Smooth muscle cell (in vitro differentiated cells): ENCODE measurements around the gene RRP1B. TPM values are rescaled to one million over a fixed set of nuclear protein-coding genes. Genes with fewer than 3 reads are reported as not detected.

Experiments used
- DNase-seq: peaks from one replicate; lab custom pipeline; 2025; ENCODE audit not compliant: unreplicated experiment; lab: John Stamatoyannopoulos, UW
- H2AFZ ChIP-seq: fragments of 200-600 bp; sonication (generic); 2 replicates; pipeline ENCODE4 v1.6.0; 2016; ENCODE audit warnings: antibody characterized with exemption, low read depth, mild to moderate bottlenecking
- H3F3A ChIP-seq: fragments of 200-600 bp; sonication (generic); 2 replicates; pipeline ENCODE4 v1.6.0; 2017; ENCODE audit warnings: antibody characterized with exemption, low read depth
- H3K27ac ChIP-seq: fragments of 200-600 bp; sonication (generic); 2 replicates; pipeline ENCODE4 v1.5.1; 2016; ENCODE audit warnings: low read depth, mild to moderate bottlenecking
- H3K27me3 ChIP-seq: fragments of 200-600 bp; sonication (generic); 2 replicates; pipeline ENCODE4 v1.6.1; 2016; ENCODE audit warnings: low read depth, mild to moderate bottlenecking
- H3K36me3 ChIP-seq: fragments of 200-600 bp; sonication (generic); 2 replicates; pipeline ENCODE4 v1.5.1; 2016; ENCODE audit warnings: low read depth
- H3K4me1 ChIP-seq: fragments of 200-600 bp; sonication (generic); 2 replicates; pipeline ENCODE4 v1.5.1; 2016; ENCODE audit warnings: low read depth
- H3K4me2 ChIP-seq: fragments of 200-600 bp; sonication (generic); 2 replicates; pipeline ENCODE4 v1.6.0; 2016; ENCODE audit warnings: mild to moderate bottlenecking
- H3K4me3 ChIP-seq: fragments of 200-600 bp; sonication (generic); 2 replicates; pipeline ENCODE4 v1.5.1; 2016; ENCODE audit warnings: mild to moderate bottlenecking
- H3K79me2 ChIP-seq: fragments of 200-600 bp; sonication (generic); 2 replicates; pipeline ENCODE4 v1.6.0; 2016; ENCODE audit warnings: low read depth, mild to moderate bottlenecking
- H3K9ac ChIP-seq: fragments of 200-600 bp; sonication (generic); 2 replicates; pipeline ENCODE4 v1.6.0; 2016; ENCODE audit warnings: low read depth
- H3K9me3 ChIP-seq: fragments of 200-600 bp; sonication (generic); replicated peaks from 2 replicates; pipeline ENCODE4 v1.5.1; 2016; ENCODE audit warnings: low read depth
- H4K20me1 ChIP-seq: fragments of 200-600 bp; sonication (generic); 2 replicates; pipeline ENCODE4 v1.6.0; 2016; ENCODE audit warnings: low read depth
- WGBS: methylation state at CpG from one replicate; pipeline ENCODE4 v1.1.7; 2016; ENCODE audit warnings: low lambda C conversion rate; 5-methylcytosine and 5-hydroxymethylcytosine counted together
- polyA plus RNA-seq: library from polyadenylated mRNA; unstranded; fragments of >200 nt; fragmentation: Nextera tagmentation; extraction: Ambion mirVana; gene quantifications from 2 replicates; pipeline ENCODE4 v1.2.1, GENCODE V29; 2016
- total RNA-seq: library from RNA; depleted of rRNA; stranded (reverse); fragments of >200 nt; gene quantifications from 2 replicates; pipeline ENCODE4 v1.2.3, GENCODE V29; 2014
- TF ChIP-seq, protein P1 (sequence below): fragments of 200-600 bp; sonication (generic); IDR thresholded peaks from 2 replicates; pipeline ENCODE4 v1.5.1; 2017; ENCODE audit warnings: borderline replicate concordance, mild to moderate bottlenecking, antibody characterized with exemption; ENCODE audit not compliant: insufficient read depth, poor library complexity, severe bottlenecking

The RRP1B gene
- total and polyA plus RNA-seq, 2 experiments from 2014 or later, result 10.6 to 19.3 TPM

DNA sequence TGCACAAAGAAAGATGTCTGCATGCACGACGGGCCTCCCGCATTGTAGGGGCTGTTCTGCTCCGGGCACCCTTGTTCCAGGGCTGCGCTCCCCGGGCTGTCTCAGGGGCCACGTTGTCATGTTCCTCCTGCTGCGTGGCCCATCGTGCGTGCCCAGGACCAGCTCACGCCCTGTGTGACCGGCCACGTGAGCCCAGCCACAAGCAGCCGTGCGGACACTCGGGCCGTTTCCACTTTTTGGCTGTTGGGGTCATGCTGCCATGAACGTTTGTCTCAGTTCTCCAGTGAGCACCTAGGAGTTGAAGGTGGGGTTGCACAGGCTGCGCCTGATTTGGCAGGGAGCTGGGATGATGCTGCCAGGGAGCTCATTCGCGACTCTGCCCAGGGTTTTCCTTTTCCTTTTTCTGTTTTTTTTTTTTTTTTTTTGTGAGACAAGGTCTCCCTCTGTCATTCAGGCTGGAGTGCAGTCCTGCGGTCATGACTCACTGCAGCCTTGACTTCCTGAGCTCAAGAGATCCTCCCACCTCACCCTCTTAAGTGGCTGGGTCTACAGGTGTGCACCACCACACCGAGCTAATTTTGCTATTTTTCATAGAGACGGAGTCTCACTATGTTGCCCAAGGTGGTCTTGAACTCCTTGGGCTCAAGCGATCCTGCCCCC lies 77.0 kb downstream of the RRP1B start:
- H4K20me1 ChIP-seq, result peaks cover 94% of the 10 kb centered on the region
- peaks cover 41% of the 10 kb centered on the region for H3K79me2 ChIP-seq
- 96% methylated on average over 25 of the region's 25 CpGs for WGBS
- H3K9ac ChIP-seq, result no peak overlapping the region
- no peak for DNase-seq
- no peak overlapping the region for H3K27ac ChIP-seq
- H3K4me2 ChIP-seq, result no peak overlapping the region
- H3F3A ChIP-seq, result no peaks in the 10 kb centered on the region
- no peaks in the 10 kb centered on the region for H3K9me3 ChIP-seq
- no peak overlapping the region for H3K4me3 ChIP-seq
- no peak overlapping the region for H2AFZ ChIP-seq
- H3K27me3 ChIP-seq, result no peaks in the 10 kb centered on the region
- TF ChIP-seq, protein P1, sequence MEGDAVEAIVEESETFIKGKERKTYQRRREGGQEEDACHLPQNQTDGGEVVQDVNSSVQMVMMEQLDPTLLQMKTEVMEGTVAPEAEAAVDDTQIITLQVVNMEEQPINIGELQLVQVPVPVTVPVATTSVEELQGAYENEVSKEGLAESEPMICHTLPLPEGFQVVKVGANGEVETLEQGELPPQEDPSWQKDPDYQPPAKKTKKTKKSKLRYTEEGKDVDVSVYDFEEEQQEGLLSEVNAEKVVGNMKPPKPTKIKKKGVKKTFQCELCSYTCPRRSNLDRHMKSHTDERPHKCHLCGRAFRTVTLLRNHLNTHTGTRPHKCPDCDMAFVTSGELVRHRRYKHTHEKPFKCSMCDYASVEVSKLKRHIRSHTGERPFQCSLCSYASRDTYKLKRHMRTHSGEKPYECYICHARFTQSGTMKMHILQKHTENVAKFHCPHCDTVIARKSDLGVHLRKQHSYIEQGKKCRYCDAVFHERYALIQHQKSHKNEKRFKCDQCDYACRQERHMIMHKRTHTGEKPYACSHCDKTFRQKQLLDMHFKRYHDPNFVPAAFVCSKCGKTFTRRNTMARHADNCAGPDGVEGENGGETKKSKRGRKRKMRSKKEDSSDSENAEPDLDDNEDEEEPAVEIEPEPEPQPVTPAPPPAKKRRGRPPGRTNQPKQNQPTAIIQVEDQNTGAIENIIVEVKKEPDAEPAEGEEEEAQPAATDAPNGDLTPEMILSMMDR, result no peak
- H3K4me1 ChIP-seq, result no peaks in the 10 kb centered on the region
- no peaks in the 10 kb centered on the region for H3K36me3 ChIP-seq

DNA sequence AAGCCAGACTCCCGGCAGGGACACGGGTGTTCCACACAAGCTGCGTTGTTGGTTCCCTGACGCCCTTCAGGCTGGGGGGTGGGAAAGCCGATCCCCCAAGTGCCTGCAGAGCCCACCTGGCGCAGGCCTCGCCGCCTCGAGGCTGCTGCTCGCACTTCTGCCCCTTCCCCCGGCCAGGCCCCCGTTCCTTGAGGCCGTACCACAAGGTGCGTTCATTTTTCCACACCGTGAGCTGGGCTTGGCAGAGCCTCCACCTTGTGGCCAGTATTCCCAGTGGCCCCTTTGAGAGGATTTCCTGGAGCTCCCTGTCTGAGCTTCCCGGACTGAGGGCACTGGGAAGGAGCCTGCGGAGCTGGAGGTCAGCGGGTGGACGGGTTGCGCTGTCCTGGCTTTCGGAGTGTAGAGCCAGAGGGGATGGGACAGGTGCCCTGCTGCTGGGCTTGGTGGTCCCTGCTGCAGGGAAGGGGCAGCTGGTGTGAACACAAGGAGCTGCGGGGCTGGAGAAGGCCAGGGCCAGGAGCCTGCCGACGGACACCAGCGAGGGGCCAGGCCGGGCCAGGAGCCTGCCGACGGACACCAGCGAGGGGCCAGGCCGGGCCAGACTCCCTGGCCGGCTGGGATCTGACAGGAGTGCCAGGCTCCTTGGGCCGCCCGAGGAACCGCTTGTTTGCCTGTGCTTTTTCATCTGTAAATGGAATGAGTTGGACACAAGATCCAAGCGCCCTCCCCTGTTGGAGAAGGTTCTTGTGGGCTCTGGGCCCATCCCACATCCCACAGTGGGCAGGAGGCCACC lies 78.0 kb downstream of the RRP1B start:
- H3K4me1 ChIP-seq, result no peaks in the 10 kb centered on the region
- no peak overlapping the region for H3K4me2 ChIP-seq
- no peak for DNase-seq
- no peak overlapping the region for H3K27ac ChIP-seq
- TF ChIP-seq, protein P1, result no peak
- no peak overlapping the region for H3K9ac ChIP-seq
- peaks cover 31% of the 10 kb centered on the region for H3K79me2 ChIP-seq
- H4K20me1 ChIP-seq, result peaks cover 94% of the 10 kb centered on the region
- WGBS, result 98% methylated on average over 27 of the region's 35 CpGs
- no peak overlapping the region for H2AFZ ChIP-seq
- no peaks in the 10 kb centered on the region for H3F3A ChIP-seq
- H3K4me3 ChIP-seq, result no peak overlapping the region
- H3K27me3 ChIP-seq, result no peaks in the 10 kb centered on the region
- no peaks in the 10 kb centered on the region for H3K36me3 ChIP-seq
- no peaks in the 10 kb centered on the region for H3K9me3 ChIP-seq

DNA sequence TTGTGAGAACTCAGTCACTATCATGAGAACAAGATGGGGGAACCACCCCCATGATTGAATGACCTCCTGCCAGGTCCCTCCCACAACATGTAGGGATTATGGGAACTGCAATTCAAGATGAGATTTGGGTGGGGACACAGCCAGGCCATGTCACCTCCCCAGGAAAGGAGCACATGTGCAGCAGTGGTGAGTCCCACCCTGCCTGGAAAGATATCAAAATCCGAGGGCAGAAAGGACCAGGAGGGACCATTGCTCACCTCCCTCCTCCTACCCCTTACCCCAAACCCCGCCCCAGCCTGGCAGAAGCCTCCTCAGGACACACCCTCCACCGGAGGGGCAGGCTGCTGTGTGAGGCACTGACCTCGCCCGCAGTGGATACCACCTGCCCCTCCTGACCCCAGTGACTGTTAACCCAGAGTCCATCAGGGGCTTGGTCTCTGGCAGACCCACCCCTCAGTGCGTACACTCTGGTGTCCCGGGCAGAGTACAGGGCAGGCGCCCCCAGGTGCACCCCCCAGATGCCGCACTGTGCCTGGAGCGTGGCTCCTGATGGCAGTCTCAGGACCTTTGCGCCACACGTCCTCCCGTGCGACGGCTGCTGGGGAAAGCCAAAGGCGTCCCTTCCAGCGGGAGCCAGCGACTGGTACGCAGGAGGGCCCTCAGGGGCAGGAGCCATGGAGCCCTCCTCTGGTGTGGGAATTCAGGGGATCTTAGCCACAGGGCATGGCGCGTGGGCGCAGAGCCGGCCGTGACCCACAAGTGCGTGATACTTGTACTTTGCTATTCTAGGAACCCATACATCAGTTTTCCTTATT lies 80.5 kb downstream of the RRP1B start:
- 82% methylated on average over 25 of the region's 25 CpGs for WGBS
- TF ChIP-seq, protein P1, result no peak
- H2AFZ ChIP-seq, result no peak overlapping the region
- H3K9ac ChIP-seq, result no peak overlapping the region
- H3F3A ChIP-seq, result no peaks in the 10 kb centered on the region
- H3K4me1 ChIP-seq, result no peaks in the 10 kb centered on the region
- no peak overlapping the region for H3K4me2 ChIP-seq
- H3K27me3 ChIP-seq, result no peaks in the 10 kb centered on the region
- no peak overlapping the region for H3K4me3 ChIP-seq
- no peak for DNase-seq
- H3K9me3 ChIP-seq, result no peaks in the 10 kb centered on the region
- peaks cover 5% of the 10 kb centered on the region for H3K36me3 ChIP-seq
- no peak overlapping the region for H3K27ac ChIP-seq
- H3K79me2 ChIP-seq, result peaks cover 19% of the 10 kb centered on the region
- H4K20me1 ChIP-seq, result peaks cover 87% of the 10 kb centered on the region
